GM18502 (cell line): ENCODE data around the gene L3HYPDH.
A peak's percentile ranks its signal among the peaks of the same experiment; 100 is the strongest.

Experiments used
- ATAC-seq: cut with Tn5 transposase; IDR thresholded peaks from one replicate; pipeline ENCODE4 v1.9.1; 2021; ENCODE audit warnings: mild to moderate bottlenecking; ENCODE audit not compliant: unreplicated experiment, poor library complexity

The L3HYPDH gene

GRCh38 chr14:59483819-59484638 lies at the start of gene L3HYPDH, which contains the start of gene JKAMP:
L3HYPDH (minus strand) TSS chr14:59484408; CDS start chr14:59484316, 92 bp downstream.
JKAMP (plus strand) TSS chr14:59484517; CDS start chr14:59484590, 73 bp downstream.
- ATAC-seq, result peak; percentile 90

GRCh38 chr14:59532419-59532818 lies 48.2 kb upstream of the L3HYPDH start:
- ATAC-seq, result no peak

DNA sequence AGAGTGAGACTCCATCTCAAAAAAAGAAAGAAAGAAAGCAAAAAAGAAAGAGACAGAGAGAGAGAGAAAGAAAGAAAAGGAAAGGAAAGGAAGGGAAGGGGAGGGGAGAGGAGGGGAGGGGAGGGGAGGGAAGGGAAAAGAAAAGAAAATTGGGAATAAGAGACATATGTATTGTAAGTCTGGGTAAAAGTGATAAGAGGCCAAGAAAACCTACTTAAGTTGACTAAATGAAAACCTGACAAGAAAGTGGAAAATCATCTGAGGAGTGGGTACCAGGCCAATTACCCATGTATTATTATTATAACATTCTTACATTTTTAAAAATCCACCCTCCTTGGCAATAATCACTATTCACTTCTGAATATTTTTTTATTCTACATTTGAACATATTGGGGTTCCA lies 46.1 kb upstream of the L3HYPDH start:
- ATAC-seq, result no peak

DNA sequence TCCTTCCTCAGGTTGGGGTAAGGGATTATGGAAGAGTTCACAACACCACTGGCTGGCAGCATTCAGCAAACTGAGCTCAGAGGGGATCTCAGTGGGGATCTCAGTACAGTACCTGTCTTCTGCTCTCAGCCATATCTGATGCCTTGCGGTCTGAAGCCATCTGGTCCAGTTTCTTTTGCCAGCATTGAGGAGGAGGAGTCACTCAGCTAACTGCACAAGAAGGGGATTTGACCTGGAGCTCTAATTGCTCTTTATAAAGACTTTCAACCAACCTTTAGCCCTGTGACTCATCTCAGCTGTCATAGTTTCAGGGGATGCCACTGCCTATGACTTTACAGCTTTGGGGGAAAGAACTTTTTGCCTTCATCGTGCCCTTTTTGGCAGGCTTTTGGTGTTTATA lies 45.0 kb upstream of the L3HYPDH start:
- ATAC-seq, result no peak

DNA sequence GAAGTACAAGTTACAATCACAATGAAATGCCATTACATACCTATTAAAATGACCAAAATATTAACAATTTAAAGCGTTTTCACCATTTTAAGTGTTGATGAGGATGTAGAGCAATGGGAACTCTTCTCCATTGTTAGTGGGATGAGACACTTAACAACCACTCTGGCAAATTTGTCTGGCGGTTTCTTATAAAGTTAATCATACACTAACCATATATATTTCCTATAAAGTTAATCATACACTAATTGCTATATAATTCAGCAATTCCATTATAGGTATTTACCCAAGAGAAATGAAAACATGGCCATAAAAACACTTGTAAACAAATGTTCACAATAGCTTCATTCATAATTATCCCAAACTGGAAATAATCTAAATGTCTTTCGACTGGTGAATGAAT lies 36.0 kb upstream of the L3HYPDH start:
- no peak for ATAC-seq

DNA sequence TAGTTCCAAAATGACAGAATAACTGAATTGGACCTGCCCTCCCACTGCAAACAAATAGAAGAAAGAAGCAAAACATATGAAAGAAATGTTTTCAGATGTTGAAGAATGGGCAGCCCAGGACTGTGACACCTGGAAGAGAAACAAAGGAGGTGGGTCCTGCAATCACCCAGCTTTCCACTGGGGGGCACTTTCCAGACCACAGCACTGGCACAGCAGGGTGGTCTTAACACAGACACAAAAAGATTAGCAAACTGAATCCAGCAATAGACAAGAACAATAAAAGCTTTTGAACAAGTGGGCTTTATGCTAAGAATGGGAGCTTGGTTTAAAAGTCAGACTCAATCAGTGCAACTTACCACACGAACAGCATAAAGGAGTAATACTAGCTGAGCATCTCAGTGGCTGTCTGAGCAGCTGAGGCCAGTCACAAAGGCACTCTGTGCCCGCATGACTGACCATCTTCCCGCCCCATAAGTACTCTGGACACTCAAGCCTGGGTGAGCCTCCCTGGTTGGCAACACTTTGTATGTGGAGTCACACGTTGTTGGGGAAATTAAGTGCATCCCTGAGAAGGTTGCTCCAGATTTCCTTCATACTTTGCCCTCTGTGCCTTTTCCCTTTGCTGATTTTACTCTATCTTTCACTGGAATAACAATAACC lies 27.8 kb upstream of the L3HYPDH start:
- ATAC-seq, result no peak

DNA sequence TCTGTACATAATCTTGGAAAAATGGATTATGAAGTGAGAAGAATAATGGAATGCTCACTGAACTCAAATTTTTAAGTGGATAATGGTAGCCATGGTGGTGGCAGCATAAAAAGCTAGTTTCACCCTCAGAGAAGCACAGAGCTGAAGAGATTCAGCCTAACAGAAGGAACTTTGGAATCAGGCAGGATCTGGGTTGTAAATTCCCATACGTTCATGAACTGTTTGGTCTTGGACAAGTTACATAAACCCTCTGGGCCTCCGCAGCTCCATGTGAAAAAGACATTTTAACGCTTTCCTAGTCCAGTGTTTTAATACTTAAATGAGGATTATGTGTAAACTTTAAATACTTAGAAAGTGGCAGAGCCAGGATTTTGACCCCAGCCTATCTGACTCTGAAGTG lies 26.8 kb upstream of the L3HYPDH start:
- ATAC-seq, result no peak

- no peak for ATAC-seq
These were observed 25.8 kb upstream of the L3HYPDH start for GRCh38 chr14:59510001-59510400.

GRCh38 chr14:59509101-59509500 lies 24.9 kb upstream of the L3HYPDH start:
- ATAC-seq, result no peak

DNA sequence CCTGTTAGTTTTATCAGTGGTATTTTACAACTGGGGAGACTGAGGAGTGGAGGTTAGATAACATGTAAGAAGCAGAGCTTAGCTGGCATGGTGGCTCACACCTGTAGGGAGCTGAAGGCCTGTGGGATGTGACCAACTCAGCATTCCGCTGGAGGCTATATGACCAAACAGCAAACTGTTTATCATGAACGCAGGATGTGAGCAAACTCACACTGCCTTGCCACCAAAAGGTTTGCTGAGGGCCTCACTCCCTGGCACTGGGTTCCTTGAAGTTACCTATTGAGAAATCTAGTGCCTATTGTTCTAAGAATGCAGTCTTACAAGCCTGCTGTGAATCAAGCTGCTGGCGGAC lies 23.5 kb upstream of the L3HYPDH start:
- ATAC-seq, result peak; percentile 13

GRCh38 chr14:59507063-59507751 lies 23.0 kb upstream of the L3HYPDH start:
- ATAC-seq, result peak; percentile 86

DNA sequence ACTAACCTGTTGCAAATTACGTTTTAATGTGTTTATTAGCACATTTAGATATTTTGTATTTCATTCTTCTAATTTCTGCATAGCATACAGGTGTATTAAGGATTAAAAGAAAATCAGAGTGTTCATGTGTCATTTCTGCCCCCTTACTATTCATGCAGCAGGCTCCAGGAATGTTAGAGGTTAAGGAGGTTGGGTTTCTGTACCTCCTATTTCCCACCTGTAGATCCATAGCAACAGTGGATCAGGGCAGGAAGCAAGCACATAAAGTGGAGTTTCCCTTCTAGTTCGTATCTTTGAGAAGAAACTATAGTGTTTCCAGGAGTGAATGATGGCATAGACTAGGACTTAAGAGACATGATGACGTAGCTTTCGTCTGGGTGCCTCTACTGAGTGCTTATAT lies 19.0 kb upstream of the L3HYPDH start:
- no peak for ATAC-seq

- ATAC-seq, result no peak
These were observed 16.5 kb upstream of the L3HYPDH start for GRCh38 chr14:59500732-59501131.

- no peak for ATAC-seq
These were observed 8.2 kb upstream of the L3HYPDH start for GRCh38 chr14:59492384-59492783.

DNA sequence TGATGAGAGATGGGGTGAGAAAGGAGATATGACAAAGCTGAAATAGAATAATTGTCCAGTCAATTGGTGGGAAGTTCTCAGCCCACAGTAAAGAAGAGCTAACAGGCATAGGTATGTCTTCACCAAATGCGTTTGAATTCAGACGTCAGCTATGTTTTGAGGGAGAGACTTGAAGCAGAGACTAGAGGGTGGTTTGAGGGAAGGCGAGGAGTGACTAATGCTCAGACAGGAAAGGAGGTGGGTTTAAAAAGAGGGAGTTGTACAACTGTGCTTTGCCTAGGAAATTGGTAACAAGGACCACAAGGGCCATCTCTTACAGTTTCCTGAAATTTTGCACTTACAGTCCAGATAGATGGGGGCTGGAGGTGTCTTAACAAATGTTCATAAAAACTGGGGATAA lies 6.5 kb upstream of the L3HYPDH start:
- no peak for ATAC-seq

DNA sequence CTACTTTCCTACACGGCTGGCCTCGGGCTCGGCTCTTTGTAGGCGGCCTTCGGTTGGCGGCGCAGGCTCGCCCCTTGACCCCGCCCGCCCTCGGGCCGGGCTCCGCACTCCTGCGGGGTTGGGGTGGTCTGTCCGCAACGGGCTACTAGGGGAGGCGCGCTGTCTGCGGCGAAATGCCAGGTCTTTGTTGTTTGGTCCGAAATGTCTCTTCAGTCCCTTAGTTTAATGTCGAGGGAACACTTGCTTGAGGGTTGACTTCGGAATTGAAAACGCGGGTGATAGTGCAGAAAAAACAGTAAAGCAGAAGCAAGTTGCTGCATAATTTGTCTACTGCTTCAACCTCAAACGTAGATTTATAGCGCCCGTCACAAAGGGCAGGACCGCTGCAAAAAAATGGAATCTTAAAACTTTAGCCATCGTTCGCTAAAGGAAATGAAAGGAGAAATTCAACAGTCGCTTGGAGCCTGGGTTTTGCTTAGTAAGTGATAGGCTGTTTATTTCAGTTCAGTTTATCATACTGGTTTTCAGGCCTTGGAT lies 499 bp upstream of the L3HYPDH start:
- peak; percentile 57 for ATAC-seq

DNA sequence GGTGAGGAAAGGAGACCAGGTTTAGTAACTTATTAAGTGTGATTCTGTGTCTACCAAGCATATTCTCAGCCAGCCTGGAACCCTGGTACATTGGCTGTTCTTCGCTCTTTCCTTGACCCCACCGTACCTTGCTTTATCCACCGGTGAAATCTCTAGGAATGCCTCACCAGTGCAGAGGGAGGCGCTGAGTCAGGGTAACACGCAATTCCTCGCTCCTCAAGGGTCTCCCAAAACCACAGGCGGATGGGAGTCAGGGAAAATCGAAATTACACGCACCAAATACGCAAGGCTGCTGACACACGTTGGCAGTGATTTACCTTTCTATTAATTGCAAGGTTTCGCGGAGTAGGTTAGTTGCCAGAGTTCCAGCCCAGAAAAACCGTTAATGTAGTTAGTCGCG lies 845 bp downstream of the L3HYPDH start:
- ATAC-seq, result no peak

DNA sequence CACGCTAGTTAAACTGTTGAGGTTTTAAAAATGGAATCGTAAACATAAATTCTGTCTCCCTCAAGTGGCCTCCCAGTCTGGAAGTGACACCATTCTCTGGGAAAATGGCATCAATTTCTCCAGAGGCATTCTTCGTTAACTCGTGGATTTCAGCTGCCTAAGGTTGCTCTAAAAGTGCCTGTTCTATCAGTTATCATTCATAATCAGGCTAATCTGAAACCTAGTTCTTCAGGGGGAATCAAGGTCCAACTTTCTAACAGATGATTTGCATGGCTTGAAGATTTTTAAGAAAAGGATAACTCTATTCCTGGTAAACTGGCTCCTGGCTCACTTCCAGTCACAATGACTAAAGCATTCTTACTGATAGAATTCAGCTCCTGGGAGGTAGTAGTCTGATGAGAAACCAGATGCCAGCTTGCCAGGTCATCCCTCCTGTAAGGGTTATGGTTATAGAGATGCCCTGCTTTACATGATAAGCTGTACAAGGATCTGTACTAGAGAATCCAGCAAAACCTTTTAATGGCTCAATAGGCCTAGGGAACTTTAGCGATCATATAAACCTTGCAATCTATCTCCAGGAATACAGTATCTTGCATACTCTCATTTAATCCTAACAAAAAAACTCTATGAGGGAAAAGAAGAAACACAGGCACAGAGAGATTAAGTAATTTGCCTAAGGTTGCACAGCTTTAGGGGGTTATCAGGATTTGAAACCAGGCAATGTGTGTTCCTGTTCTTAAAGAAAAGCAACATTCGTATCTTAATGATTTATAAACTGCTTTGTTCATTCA lies 1.5 kb downstream of the L3HYPDH start:
- ATAC-seq, result no peak

DNA sequence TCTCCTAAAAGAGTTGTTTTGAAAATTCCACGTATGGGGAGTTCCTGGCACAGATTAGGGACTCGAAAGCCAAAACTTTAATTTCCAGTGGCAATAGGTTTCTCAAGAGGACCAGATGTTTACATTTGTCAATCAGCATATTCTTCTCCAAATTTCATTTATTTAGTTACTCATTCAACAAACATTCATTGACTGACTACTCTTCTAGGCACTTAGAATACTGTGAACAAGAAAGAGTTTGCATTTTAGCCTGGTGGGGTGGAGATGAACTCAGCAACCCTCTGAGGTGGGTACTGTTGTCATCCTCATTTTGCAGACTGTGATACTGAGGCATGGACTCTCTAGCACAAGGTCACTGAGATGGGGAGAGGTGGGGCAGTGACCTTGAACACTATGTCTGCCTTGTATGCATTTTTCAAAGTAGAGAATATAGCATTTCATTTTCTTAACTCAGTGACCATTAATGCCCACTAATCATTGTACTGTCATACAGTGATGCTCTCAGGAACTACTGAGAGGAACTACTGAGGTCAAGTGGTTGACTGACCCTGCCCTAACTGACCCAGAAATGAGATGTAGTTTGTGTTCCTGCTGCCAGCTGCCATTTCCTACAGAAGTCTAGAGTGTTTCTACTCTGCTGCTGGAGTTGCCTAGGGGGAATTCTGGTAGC lies 2.2 kb downstream of the L3HYPDH start:
- ATAC-seq, result no peak

GRCh38 chr14:59481407-59481806 lies 2.8 kb downstream of the L3HYPDH start:
- no peak for ATAC-seq
